DND-41 (cell line): ENCODE data around the gene ZNF615.

Experiments used
- CTCF ChIP-seq: IDR thresholded peaks from 2 replicates; pipeline ENCODE4 v1.5.1; 2012; ENCODE audit warnings: borderline replicate concordance, low read length, moderate library complexity, mild to moderate bottlenecking; ENCODE audit not compliant: poor library complexity, severe bottlenecking; ENCODE audit errors: extremely low read depth
- EZH2 ChIP-seq: IDR thresholded peaks from 3 replicates; pipeline ENCODE4 v1.6.1; 2012; ENCODE audit warnings: borderline replicate concordance, low read depth, mild to moderate bottlenecking, moderate library complexity, low read length, inconsistent platforms; ENCODE audit not compliant: severe bottlenecking

DNA sequence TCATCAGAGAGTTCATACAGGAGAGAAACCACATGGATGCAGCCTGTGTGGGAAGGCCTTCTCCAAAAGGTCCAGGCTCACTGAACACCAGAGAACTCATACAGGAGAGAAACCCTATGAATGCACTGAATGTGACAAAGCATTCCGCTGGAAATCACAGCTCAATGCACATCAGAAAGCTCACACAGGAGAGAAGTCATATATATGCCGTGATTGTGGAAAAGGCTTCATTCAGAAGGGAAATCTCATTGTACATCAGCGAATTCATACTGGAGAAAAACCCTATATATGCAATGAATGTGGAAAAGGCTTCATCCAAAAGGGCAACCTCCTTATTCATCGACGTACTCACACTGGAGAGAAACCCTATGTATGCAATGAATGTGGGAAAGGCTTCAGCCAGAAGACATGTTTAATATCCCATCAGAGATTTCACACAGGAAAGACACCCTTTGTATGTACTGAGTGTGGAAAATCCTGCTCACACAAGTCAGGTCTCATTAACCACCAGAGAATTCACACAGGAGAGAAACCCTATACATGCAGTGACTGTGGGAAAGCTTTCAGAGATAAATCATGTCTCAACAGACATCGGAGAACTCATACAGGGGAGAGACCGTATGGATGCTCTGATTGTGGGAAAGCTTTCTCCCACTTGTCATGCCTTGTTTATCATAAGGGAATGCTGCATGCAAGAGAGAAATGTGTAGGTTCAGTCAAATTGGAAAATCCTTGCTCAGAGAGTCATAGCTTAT is 63.0 kb downstream of the ZNF615 start:
- TF ChIP-seq CTCF = no peak
- no peak for TF ChIP-seq EZH2
